HG02610 (cell line): ENCODE results near the gene ZNF189.
"Not testable (repeated sequence)": the region's sequence is repeated elsewhere in the genome, so short reads cannot be mapped to it uniquely, and the experiment has no call there.

Experiments
- ATAC-seq: cut with Tn5 transposase; IDR thresholded peaks from one replicate; pipeline ENCODE4 v1.9.1; 2021; ENCODE audit warnings: mild to moderate bottlenecking, moderate library complexity; ENCODE audit not compliant: unreplicated experiment

The ZNF189 gene

GRCh38 chr9:101376111-101376848 is 22.4 kb upstream of the ZNF189 start:
- ATAC-seq, result no peak

GRCh38 chr9:101380295-101380694 is 18.4 kb upstream of the ZNF189 start:
- ATAC-seq, result no peak

DNA sequence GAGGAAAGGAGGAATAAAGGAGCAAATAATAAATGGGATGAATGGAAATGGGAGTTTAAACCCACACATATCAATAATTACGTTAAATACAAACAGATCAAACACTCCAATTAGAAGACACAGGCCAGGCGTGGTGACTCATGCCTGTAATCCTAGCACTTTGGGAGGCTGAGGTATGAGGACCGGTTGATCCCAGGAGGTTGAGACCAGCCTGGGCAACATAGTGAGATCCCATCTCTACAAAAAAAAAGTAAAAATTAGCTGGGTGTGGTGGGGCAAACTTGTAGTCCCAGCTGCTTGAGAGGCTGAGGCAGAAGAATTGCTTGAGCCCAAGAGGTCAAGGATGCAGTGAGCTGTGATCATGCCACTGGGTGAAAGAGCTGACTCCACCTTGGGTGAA is 17.5 kb upstream of the ZNF189 start:
- ATAC-seq, result no peak

- ATAC-seq, result no peak
These were observed 16.8 kb upstream of the ZNF189 start for GRCh38 chr9:101381833-101382342.

- ATAC-seq, result no peak
These were observed 15.3 kb upstream of the ZNF189 start for GRCh38 chr9:101383361-101383760.

DNA sequence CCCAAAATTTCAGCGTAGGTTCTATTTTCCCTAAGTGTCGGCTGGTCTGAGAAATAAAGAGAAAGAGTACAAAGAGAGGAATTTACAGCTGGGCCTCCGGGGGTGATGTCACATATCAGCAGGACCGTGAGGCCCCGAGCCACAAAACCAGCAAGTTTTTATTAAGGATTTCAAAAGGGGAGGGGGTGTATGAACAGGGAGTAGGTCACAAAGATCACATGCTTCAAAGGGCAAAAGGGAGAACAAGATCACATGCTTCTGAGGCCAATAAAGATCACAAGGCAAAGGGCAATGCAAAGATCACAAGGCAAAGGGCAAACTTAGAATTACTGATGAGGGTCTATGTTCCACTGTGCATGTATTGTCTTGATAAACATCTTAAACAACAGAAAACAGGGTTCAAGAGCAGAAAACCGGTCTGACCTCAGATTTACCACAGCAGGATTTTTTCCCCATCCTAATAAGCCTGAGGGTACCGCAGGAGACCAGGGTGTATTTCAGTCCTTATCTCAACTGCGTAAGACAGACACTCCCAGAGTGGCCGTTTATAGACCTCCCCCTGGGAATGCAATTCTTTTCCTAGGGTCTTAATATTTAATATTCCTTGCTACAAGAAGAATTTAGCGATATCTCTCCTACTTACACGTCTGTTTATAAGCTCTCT is 13.6 kb upstream of the ZNF189 start, which contains the start of gene BAAT:
TSS of gene BAAT (minus strand) at position 134 of the 664 bp plus-strand sequence. CDS start 13,602 bp downstream, outside the sequence.
- not testable (repeated sequence) for ATAC-seq

- ATAC-seq, result peak; percentile 74
These were observed 10.7 kb upstream of the ZNF189 start for GRCh38 chr9:101387871-101388506.

DNA sequence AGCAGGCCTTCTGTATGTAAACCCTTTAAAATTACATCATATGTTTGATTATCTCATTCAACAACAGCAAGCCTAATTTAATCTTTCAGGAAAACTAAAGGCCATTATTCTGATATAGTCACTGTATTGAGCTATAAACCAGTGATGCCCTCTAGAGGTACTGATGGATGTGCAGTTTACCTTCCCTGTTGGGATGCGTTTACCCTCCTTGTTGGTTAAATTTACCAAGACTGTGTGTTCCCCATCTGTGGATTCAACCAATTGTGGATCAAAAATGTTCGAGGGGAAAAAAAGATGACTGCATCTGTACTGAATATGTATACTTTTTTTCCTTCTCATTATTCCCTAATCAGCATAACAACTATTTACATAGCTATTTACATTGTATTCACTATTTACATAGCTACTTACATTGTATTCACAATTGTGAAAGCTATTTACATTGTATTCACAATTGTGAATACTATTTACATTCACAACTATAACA is 10.1 kb upstream of the ZNF189 start:
- ATAC-seq, result no peak

DNA sequence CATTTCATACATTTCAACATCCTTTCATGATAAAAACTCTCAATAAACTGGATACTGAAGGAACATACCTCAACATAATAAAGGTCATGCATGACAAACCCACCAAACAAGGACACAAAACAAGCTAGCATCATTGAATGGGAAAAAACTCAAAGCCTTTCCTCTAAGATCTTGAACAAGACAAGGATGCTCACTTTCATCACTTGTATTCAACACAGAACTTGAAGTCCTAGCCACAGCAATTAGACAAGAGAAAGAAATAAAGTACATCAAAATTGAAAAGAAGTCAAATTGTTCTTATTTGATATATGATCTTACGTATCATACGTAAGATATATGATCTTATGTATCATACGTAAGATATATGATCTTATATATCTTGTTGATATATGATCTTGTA is 5.5 kb upstream of the ZNF189 start:
- no peak for ATAC-seq

DNA sequence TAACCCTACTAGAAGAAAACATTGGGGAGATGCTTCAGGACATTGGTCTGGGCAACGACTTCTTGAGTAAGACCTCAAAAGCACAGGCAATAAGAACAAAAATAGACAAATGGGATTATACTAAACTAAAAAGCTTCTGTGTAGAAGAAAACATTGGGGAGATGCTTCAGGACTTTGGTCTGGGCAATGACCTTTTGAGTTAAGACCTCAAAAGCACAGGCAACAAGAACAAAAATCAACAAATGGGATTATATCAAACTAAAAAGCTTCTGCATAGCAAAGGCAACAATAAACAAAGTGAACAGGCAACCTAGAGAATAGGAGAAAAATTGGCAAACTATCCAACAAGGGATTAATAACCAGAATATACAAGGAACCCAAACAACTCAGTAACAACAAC is 4.0 kb upstream of the ZNF189 start:
- no peak for ATAC-seq

DNA sequence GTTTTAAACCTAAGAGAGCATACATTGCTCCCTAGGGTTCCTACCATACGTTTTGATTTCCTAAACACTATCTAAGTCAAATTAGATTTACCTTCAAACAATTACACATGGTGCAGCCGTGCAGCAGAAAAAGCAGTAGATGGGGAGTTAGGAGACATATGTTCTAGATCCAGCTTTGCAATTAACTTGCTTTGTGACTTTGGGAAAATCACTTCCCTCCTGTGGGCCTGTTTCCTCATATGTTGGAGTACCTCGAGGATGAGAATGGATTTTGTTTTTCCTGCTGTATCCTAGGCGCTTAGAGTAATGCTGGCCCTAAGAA is 944 bp upstream of the ZNF189 start:
- no peak for ATAC-seq

GRCh38 chr9:101398930-101399642 is 435 bp downstream of the ZNF189 start:
- ATAC-seq, result no peak

- no peak for ATAC-seq
These were observed 956 bp downstream of the ZNF189 start for GRCh38 chr9:101399643-101399970.

DNA sequence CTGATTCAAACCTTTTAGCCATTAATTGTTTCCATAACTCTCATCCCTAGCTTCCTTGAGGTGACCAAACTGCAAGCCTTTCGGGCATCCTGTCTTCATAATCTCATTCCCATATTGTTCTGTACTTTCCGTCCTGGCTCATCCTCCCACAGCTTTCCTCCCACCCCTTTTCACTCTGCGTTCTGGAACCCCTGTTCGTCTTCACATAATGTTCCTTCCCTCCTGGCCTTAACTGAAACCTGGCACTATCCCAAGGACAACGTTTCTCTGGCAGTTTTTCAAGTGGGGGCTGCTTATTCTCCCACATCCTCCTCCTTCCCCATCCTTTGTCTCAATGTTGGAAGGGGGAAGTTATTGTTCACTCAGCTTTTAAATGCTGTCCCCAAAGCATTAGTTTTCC is 1.5 kb downstream of the ZNF189 start:
- no peak for ATAC-seq

DNA sequence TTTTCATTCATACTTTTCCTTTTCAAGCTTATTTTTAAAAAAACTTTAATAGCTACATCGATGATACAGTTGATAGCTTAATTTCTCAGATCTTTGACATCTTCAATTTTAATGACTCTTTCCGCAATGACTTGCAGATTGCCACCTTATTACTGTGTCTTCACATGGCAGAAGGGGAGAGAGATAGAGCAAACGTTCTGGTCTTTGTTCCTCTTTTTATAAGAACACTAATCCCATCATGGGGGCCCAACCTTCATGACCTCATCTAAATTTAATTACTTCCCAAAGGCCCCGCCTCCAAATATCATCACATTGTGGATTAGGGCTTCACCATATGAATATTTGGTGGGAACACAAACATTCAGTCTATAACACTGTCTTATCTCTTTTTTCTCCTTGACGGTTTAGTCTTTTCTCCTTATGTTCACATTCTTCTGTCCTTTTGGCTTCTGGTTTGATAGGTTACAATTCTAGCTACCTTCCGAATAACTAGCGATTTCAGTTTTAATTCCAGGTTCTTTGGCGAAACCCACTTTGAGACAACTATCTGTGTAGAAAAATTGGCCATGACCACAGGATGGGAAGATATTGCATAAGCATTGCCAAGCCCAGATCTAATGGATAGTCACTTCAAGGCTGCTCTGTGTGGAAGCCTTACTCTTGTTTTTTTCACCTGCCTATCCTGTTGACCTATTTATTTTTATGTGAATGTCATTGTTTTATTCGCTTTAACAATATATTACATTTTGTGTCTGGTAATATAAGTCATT is 5.0 kb downstream of the ZNF189 start:
- no peak for ATAC-seq

DNA sequence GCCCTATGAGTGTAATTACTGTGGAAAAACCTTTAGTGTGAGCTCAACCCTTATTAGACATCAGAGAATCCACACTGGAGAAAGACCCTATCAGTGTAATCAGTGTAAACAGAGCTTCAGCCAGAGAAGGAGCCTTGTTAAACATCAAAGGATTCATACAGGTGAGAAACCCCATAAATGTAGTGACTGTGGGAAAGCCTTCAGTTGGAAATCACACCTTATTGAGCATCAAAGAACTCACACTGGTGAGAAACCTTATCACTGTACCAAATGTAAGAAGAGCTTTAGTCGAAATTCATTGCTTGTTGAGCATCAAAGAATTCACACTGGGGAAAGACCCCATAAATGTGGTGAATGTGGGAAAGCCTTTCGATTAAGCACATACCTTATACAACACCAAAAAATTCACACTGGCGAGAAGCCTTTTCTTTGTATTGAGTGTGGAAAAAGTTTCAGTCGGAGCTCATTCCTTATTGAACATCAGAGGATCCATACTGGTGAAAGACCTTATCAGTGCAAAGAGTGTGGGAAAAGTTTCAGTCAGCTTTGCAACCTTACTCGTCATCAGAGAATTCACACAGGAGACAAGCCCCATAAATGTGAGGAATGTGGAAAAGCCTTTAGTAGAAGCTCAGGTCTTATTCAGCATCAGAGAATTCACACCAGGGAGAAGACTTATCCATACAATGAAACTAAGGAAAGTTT is 9.9 kb downstream of the ZNF189 start:
- no peak for ATAC-seq

- ATAC-seq, result no peak
These were observed 10.4 kb downstream of the ZNF189 start for GRCh38 chr9:101409079-101409477.

DNA sequence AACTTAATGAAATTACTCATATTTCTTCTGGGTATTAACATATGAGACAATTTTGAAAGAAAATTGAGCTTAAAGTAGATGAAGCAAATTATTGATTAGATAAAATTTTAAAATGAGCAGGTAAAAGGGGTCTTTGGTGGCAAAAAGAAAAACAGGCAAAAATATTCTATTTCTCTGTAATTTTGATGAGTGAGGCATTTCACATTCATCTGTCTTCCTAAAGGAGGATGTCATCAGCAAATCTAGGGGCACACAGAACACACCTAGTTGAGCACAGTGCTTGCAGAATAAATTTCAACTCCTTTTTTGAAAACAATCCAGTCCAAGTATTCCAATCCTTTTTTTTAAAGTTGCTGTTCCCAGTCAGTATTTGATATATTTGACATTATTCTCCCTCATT is 16.2 kb downstream of the ZNF189 start:
- ATAC-seq, result no peak

GRCh38 chr9:101415578-101415977 is 16.9 kb downstream of the ZNF189 start:
- no peak for ATAC-seq

DNA sequence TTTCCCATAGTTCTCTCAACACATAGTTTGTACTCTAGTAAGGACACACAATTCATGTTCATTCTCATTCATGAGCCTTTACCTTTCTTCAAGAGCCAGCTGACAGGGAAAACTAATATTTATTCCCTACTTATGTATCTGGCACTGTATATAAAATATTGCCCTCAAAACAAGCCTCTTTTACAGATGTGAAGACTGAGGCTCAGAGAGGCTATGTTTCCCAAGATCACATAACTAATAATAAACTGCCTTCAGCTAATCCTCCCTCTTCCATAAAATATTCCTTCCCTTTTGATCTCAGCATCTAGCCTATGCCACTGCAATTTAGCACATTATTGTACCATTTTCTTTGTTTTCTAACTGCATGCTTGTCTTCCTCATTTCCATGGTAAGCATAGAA is 18.7 kb downstream of the ZNF189 start:
- ATAC-seq, result no peak
